GM10266 (cell line): ENCODE data around the gene ARHGAP32.

Source experiments
- DNase-seq: peaks from one replicate; pipeline ENCODE4 v3.0.0; 2012; ENCODE audit errors: extremely low spot score
- TF ChIP-seq, protein P1 (sequence below): IDR thresholded peaks from 2 replicates; pipeline ENCODE4 v1.5.1; 2012; ENCODE audit warnings: mild to moderate bottlenecking, low read depth; ENCODE audit not compliant: control insufficient read depth, insufficient read depth; ENCODE audit errors: missing control alignments

ARHGAP32 gene

GRCh38 chr11:129226207-129226798 lies 34.2 kb upstream of the ARHGAP32 start:
- no peak for DNase-seq
- TF ChIP-seq, protein P1, sequence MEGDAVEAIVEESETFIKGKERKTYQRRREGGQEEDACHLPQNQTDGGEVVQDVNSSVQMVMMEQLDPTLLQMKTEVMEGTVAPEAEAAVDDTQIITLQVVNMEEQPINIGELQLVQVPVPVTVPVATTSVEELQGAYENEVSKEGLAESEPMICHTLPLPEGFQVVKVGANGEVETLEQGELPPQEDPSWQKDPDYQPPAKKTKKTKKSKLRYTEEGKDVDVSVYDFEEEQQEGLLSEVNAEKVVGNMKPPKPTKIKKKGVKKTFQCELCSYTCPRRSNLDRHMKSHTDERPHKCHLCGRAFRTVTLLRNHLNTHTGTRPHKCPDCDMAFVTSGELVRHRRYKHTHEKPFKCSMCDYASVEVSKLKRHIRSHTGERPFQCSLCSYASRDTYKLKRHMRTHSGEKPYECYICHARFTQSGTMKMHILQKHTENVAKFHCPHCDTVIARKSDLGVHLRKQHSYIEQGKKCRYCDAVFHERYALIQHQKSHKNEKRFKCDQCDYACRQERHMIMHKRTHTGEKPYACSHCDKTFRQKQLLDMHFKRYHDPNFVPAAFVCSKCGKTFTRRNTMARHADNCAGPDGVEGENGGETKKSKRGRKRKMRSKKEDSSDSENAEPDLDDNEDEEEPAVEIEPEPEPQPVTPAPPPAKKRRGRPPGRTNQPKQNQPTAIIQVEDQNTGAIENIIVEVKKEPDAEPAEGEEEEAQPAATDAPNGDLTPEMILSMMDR, result no peak

- no peak for DNase-seq
- TF ChIP-seq, protein P1, result no peak
Measured at GRCh38 chr11:129225190-129225589, 33.1 kb upstream of the ARHGAP32 start.

GRCh38 chr11:129224538-129224937 lies 32.4 kb upstream of the ARHGAP32 start:
- TF ChIP-seq, protein P1, result no peak
- no peak for DNase-seq

DNA sequence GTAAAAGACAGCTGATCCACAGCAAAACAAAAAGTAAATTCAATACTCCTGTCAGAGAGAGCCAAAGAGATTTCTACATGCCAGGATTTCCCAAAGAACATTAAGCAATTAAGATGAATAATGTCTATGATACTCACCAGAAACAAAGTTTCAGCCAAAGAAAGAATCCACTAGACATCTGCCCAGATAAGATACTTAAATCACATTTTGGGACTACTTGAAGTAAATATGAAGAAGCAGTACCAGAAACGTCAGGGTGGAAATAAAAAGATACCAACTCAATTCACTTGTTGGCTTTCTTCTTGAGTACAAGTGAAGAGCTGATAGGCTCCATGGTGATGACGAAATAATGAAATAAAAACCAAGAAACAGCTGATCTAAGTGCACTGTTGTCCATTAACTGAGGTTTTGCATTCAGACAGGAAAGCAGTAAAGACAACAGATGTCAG lies 31.6 kb upstream of the ARHGAP32 start:
- no peak for DNase-seq
- TF ChIP-seq, protein P1, result no peak

- TF ChIP-seq, protein P1, result no peak
- DNase-seq, result no peak
Measured at GRCh38 chr11:129223260-129223659, 31.1 kb upstream of the ARHGAP32 start.

DNA sequence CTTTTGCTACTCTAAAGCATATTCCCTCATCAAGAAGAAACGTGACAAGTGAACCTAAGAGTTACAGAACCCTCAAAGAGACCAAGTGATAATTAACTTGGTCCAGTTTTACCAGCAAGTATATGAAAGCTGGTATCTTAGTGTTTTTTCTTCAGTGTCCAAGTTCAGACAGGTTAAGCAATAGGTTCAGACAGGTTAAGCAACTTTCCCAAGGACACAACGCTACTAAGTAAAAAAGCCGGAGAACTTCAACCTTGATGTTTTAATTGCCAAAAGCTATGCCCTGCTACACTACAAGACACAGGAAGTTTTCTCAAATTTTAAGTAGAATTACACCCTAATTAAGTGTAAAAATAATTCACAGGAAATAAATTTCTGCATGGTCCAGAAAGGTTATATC lies 30.0 kb upstream of the ARHGAP32 start:
- no peak for DNase-seq
- TF ChIP-seq, protein P1, result no peak

DNA sequence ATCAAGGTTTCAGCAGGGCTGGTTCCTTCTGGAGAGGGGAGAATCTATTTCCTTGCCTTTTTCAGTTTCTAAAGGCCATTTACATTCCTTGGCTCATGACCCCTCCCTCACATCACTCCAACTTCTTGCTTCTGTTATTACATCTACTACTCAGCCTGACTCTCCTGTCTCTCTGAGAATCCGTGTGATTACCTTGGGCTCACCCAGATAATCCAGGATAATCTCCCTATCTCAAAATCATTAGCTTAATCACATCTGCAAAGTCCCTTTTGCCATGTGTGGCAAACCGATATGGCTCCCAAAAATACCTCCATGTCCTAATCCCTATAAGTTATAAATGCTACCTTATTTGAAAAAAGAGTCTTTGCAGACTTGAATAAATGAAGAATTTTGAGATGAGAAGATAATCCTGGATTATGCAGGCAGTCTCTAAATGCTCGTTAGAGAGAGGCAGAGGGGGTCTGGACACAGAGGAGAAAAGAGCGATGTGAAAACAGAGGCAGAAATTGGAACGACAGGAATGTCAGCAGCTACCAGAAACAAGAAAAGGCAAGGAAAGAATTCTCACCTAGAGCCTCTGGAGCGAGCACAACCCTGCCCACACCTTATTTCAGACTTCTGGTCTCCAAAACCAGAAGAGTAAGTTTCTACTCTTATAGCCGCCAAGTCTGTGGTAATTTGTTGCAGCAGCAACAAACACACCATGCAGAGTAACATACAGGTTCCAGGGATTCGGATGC lies 23.6 kb upstream of the ARHGAP32 start:
- TF ChIP-seq, protein P1, result no peak
- no peak for DNase-seq
